ENCODE data around the gene KRTAP10-1. TPM values are rescaled to one million over a fixed set of nuclear protein-coding genes. Genes with fewer than 3 reads are reported as not detected.

KRTAP10-1 gene
- polyA plus RNA-seq, 1 donor (not counting 4 experiments of a cell fraction or from before 2014, with no cell fraction given), result not detected

- Histone ChIP-seq H2AFZ (ENCODE audit: control insufficient read depth, low read length) (no peak overlapping the region), H3K9me3 (ENCODE audit: control insufficient read depth, low read depth, low read length) (peaks cover 2% of the 10 kb centered on the region), H4K20me1 (ENCODE audit: control insufficient read depth, extremely low read depth, insufficient read depth, low read length) (no peaks in the 10 kb centered on the region), H3K27ac (ENCODE audit: control insufficient read depth, insufficient read depth, low read length) (no peak overlapping the region), H3K79me2 (ENCODE audit: control insufficient read depth, insufficient read depth, low read length) (no peaks in the 10 kb centered on the region), H3K4me1 (ENCODE audit: control insufficient read depth, extremely low read depth, insufficient read depth, low read length) (no peaks in the 10 kb centered on the region), H3K27me3 (ENCODE audit: control insufficient read depth, extremely low read depth, insufficient read depth, low read length) (peaks cover 8% of the 10 kb centered on the region), H3K9me1 (ENCODE audit: control insufficient read depth, extremely low read depth, insufficient read depth, low read length) (no peaks in the 10 kb centered on the region), H3K4me2 (ENCODE audit: control insufficient read depth, extremely low read depth, insufficient read depth, low read depth, low read length) (no peak overlapping the region), H3K9ac (ENCODE audit: control insufficient read depth, extremely low read depth, insufficient read depth, low read length) (no peak overlapping the region), H3K36me3 (ENCODE audit: control insufficient read depth in 2 of 2, extremely low read depth in 1 of 2, insufficient read depth in 2 of 2, low read length in 2 of 2) (no peaks in the 10 kb centered on the region), H3K4me3 (ENCODE audit: control insufficient read depth in 2 of 3, extremely low read depth in 1 of 3, insufficient read depth in 2 of 3, low read depth in 1 of 3, low read length in 3 of 3) (no peak overlapping the region)
- FAIRE-seq, result no peak
- dilution Hi-C loops (cut with MboI; ENCODE audit: extremely low pct_ligation_motif_present, low sequenced_read_pairs), result loop anchor here (25.0 kb wide), 1 partner anchor 238 kb away; no protein-coding TSS in a partner anchor
- no peak for DNase-seq (ENCODE audit: low read depth, low spot score)
- TF ChIP-seq CTCF (optimal IDR thresholded peaks at IDR 0.05 in 1 of 3, IDR thresholded peaks at IDR 0.05 in 1 of 3, conservative IDR thresholded peaks at IDR 0.05 in 1 of 3; ENCODE audit: extremely low read depth in 1 of 3, insufficient read depth in 2 of 3, low read length in 3 of 3) (no peak), EZH2 (IDR thresholded peaks at IDR 0.05; ENCODE audit: low read length) (no peak)
Measured at GRCh38 chr21:44499631-44500030, 40.4 kb downstream of the KRTAP10-1 start.

- no peak for DNase-seq (ENCODE audit: low read depth, low spot score)
- Histone ChIP-seq H3K4me3 (ENCODE audit: control insufficient read depth in 2 of 3, extremely low read depth in 1 of 3, insufficient read depth in 2 of 3, low read depth in 1 of 3, low read length in 3 of 3) (no peak overlapping the region), H3K4me2 (ENCODE audit: control insufficient read depth, extremely low read depth, insufficient read depth, low read depth, low read length) (no peak overlapping the region), H3K27me3 (ENCODE audit: control insufficient read depth, extremely low read depth, insufficient read depth, low read length) (peaks cover 8% of the 10 kb centered on the region), H3K9me1 (ENCODE audit: control insufficient read depth, extremely low read depth, insufficient read depth, low read length) (no peaks in the 10 kb centered on the region), H4K20me1 (ENCODE audit: control insufficient read depth, extremely low read depth, insufficient read depth, low read length) (no peaks in the 10 kb centered on the region), H3K4me1 (ENCODE audit: control insufficient read depth, extremely low read depth, insufficient read depth, low read length) (no peaks in the 10 kb centered on the region), H3K9ac (ENCODE audit: control insufficient read depth, extremely low read depth, insufficient read depth, low read length) (no peak overlapping the region), H2AFZ (ENCODE audit: control insufficient read depth, low read length) (no peak overlapping the region), H3K27ac (ENCODE audit: control insufficient read depth, insufficient read depth, low read length) (no peak overlapping the region), H3K9me3 (ENCODE audit: control insufficient read depth, low read depth, low read length) (peaks cover 2% of the 10 kb centered on the region), H3K36me3 (ENCODE audit: control insufficient read depth in 2 of 2, extremely low read depth in 1 of 2, insufficient read depth in 2 of 2, low read length in 2 of 2) (no peaks in the 10 kb centered on the region), H3K79me2 (ENCODE audit: control insufficient read depth, insufficient read depth, low read length) (no peaks in the 10 kb centered on the region)
- TF ChIP-seq EZH2 (IDR thresholded peaks at IDR 0.05; ENCODE audit: low read length), result no peak
- no peak for TF ChIP-seq CTCF (optimal IDR thresholded peaks at IDR 0.05 in 1 of 3, IDR thresholded peaks at IDR 0.05 in 1 of 3, conservative IDR thresholded peaks at IDR 0.05 in 1 of 3; ENCODE audit: extremely low read depth in 1 of 3, insufficient read depth in 2 of 3, low read length in 3 of 3)
- dilution Hi-C loops (cut with MboI; ENCODE audit: extremely low pct_ligation_motif_present, low sequenced_read_pairs), result loop anchor here (25.0 kb wide), 1 partner anchor 238 kb away; no protein-coding TSS in a partner anchor
- FAIRE-seq, result no peak
Measured at GRCh38 chr21:44499211-44499560, 40.8 kb downstream of the KRTAP10-1 start.
